GM19035 (cell line): ENCODE data around the gene OBSCN.

Experiments
- ATAC-seq: cut with Tn5 transposase; IDR thresholded peaks from one replicate; pipeline ENCODE4 v1.9.1; 2021; ENCODE audit not compliant: unreplicated experiment

Gene OBSCN

DNA sequence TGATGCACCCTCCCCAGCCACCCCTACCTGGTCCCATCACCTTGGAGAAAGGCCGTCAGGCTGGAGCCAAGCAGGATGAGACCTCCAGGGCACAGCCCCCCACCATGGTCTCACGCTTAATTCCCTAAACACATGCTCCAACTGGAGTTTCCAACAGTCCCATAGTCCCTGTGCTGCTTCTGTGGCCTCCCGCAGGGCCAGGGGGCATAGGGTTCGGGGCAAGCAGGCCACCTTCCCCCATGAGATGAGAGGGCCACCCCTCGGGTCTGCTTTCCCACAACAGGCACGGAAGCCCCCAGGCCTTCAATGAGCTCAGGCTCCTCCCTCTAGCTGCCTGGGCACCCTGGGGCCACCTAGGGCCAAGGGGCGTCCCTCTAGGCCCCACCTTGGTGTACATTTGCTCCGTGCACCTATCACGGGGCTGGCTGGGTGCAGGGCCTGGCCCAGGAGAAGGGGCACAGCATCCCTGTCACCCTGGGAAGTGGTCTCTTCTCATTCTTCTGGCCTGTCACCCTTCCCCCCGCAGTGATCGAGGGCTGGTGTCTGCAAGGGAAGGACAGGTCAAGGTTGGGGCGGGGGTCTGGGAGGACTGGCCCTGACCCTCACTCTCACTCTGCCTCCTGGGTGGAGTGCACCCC is 156.3 kb downstream of the OBSCN start:
- no peak for ATAC-seq

DNA sequence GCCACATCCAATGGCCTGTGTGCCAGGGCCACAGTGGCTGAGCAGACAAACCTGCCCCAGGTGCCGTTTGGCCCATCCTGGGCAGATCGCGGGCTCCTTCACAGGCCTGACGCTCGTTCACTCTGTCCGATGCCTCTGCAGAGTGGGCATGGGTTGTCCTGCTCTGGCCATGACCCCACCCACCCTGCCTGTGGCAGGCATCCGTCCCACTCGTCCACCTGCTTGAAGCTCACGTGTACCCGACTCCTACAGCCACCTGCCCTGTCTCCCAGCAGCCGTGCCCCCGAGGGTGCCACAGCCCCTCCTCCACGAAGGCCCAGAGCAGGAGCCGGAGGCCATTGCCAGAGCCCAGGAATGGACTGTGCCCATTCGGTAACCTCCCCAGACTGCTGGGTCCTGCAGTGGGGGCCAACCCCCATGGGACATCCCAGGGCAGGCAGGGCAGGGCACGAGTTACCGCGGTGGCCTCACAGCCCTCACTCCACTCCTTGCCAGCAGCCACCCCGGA is 156.9 kb downstream of the OBSCN start:
- ATAC-seq: no peak

DNA sequence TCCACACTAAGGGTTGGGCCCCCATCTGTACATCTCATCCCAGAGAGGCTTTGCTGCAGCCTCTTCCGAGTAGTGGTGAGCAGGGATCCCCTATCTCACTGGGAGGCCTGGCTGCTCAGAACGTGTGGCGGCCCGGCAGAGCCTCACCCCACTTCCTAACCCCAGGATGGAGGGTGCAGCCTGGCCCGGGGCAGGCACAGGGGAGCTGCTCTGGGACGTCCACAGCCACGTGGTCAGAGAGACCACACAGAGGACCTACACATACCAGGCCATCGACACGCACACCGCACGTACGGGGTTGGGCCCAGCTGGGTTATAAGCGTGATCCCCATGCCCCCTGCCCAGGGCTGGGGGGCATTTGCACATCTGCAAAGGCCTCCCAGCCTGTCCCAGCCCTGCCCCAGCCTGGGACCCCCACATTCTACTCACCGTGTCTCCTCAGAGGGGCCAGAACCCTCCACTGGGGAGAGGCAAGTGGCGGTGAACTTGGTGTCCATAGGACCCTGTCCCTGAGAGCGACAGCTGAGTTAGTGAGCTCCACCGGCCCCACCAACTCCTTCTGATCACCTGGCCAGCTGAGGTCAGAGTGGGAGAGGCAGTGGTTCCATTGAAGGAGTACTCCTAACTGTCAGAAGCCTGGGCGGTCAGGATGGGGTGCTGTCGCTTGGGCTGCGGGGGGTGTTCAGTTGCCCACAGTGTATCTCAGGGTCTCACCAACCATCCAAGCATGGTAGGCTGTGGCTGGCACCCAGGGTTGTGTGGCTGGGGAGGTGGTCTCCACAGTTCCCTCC is 157.6 kb downstream of the OBSCN start:
- no peak for ATAC-seq

DNA sequence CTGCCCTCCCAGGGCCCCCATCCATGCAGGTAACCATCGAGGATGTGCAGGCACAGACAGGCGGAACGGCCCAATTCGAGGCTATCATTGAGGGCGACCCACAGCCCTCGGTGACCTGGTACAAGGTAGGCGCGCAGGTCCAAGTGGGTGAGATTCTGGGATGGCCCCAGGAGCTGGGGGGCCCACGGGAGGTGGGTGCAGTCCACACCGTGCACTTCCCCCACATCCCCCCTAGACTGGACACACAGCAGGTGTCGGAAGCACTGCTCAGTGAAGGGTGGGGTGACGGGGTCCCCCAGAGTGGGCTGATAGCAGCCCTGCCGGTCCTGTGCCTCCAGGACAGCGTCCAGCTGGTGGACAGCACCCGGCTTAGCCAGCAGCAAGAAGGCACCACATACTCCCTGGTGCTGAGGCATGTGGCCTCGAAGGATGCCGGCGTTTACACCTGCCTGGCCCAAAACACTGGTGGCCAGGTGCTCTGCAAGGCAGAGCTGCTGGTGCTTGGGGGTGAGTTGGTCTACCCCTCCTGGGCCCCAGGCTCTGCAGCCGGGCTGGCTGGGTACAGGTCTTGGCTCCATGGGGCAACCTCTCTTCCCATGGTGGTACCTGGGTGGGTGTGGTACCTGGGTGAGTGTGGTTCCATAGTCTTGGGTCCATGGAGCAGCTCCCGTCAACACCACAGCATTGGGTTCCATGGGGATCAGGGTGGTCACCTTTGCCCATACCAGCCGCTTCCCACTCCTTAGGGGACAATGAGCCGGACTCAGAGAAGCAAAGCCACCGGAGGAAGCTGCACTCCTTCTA is 158.4 kb downstream of the OBSCN start:
- ATAC-seq: no peak

DNA sequence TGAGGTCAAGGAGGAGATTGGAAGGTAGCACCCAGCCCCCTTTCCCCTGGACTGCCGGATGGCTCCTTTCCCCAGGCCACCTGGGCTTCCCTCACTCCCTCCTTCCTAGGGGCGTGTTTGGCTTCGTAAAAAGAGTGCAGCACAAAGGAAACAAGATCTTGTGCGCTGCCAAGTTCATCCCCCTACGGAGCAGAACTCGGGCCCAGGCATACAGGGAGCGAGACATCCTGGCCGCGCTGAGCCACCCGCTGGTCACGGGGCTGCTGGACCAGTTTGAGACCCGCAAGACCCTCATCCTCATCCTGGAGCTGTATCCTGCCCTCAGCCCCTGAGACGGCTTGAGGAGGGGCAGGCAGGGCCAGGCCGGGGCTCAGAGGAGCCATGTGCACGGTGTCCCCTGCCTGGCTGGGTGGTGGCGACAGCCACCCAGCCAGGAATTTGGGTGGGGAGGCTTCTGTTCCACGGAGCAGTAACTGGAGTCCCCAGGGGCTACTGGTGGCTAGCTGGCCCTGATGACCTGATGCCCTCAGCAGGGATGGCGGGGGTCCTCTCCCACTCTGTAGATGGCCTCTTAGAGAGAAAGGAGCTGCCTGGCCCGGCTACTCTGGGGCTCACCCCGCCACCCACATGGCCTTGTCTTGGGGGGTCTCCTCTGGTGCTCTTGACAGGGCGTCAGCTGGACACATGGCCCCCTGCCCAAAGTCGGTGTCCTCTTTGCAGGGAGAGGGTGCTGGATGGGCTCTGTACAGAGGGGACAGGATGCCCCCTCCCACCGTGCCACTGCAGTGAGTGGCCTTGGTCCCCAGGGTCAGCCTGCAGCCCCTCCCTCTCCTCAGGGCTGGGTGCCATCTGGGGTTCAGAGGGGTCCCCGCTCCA is 159.3 kb downstream of the OBSCN start:
- ATAC-seq: no peak

DNA sequence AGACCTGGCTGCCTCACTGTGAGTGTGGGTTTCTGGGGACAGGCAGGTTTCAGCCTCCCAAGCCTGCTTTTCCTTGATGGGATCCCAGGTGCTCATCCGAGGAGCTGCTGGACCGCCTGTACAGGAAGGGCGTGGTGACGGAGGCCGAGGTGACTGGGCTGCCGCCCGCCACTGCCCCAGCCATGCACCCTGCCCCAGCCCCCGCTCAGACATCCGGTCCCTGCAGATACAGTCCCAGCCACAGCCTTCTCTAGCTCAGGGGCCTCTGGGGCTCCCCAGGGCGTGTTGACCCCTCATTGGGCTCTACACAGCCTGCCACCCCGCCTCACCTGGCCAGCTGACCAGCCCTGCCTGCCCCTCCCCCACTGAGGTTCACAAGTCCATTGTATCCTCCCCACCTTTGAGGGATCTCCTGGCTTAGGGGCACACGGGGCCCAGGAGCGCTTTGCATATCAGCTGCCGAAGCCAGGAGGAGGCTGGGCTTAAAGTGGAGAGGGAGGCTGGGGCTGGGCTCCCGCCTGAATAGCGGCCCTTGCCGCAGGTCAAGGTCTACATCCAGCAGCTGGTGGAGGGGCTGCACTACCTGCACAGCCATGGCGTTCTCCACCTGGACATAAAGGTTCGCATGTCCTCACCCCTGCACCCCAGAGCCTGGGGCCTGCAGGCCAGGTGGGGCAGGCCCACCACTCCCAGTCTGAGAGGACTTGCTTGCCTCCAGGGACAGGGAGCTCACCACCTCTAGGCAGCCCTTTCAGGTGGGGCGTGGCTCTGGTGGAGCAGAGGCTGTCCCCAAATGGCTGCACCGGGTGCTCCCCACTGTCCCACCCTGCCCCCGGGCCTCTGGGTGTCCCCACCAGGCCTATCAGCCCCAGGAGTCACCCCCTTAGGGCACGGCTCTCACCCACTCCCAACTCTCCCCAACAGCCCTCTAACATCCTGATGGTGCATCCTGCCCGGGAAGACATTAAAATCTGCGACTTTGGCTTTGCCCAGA is 160.3 kb downstream of the OBSCN start:
- no peak for ATAC-seq

DNA sequence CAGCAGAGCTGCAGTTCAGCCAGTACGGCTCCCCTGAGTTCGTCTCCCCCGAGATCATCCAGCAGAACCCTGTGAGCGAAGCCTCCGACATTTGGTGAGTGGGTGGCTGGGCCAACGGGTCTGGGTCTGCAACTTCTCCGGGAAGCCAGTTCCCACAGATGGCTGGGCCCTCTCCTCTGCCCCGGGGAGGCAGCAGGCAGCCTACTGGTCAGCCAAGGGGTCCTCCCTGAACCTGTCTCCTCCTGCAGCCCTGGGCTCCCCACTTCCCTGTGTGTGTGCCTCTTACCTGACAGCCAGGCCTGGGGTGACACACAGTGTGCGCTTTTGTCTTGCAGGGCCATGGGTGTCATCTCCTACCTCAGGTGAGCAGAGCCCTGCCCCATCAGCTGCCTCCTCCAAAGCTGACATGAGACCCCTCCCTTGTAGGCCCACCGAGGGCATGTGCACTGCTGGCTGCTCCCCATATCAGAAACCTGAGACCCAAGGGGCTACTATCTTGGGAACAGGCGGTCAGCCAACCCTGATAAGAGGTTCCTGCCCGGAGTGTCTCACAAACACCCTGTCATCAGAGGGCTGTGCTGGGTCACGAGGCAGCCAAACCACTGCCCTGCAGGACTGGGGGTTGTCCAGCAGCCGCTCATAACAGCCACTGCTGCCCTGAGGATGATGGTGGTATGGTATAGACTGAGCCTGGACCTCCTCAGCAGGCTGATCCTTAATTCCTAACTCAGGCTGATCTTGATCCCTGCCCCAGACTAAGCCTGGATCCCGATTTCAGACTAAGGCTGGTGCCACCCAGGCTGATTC is 161.2 kb downstream of the OBSCN start:
- ATAC-seq: no peak

DNA sequence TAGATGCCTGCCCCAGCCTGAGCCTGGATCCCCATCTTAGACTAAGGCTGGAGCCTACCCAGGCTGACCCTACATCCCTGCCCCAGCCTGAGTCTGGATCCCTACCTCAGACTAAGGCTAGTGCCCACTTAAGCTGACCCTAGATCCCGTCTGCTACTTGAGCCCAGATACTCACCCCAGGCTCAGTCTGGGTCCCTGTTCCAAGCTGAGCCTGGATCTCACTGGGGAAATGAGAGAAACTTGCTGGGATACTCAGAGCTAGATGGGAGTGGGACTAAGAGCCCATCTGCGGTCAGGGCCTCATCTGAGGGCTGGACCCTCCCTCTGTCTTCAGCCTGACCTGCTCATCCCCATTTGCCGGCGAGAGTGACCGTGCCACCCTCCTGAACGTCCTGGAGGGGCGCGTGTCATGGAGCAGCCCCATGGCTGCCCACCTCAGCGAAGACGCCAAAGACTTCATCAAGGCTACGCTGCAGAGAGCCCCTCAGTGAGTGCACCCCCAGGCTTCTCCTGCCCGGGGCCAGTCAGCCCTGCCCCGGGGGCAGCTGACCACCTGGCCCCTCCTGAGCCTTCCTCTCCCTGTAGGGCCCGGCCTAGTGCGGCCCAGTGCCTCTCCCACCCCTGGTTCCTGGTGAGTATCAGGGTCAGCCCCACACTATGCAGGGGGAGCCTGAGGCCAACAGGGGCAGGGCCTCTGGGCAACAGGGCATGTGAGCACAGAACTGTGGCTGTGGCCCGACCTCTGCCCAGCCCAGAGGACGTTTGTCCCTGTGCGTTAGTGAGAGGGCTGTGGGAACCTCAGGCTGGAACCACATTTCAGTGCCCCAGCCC is 162.0 kb downstream of the OBSCN start:
- no peak for ATAC-seq

DNA sequence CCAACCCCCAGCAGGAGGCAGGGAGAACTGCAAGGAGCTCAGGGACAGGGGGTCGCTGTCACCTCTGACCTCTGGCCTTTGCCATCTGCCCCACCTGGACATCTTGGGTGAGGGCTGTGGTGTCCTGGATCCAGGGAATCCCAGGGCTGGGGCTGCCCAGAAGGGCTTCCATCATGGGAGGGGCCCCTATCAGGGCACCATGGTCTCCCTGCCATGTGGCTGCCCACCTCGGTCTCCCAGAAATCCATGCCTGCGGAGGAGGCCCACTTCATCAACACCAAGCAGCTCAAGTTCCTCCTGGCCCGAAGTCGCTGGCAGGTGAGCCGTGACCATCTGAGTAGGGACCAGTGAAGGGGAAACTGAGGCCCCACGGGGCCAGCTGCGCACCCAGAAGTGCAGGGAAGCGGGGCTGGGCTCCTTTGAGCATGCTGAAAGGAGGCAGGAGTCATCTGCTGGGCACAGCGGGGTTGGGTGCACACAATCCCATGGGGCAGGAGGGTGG is 162.6 kb downstream of the OBSCN start:
- ATAC-seq: no peak

DNA sequence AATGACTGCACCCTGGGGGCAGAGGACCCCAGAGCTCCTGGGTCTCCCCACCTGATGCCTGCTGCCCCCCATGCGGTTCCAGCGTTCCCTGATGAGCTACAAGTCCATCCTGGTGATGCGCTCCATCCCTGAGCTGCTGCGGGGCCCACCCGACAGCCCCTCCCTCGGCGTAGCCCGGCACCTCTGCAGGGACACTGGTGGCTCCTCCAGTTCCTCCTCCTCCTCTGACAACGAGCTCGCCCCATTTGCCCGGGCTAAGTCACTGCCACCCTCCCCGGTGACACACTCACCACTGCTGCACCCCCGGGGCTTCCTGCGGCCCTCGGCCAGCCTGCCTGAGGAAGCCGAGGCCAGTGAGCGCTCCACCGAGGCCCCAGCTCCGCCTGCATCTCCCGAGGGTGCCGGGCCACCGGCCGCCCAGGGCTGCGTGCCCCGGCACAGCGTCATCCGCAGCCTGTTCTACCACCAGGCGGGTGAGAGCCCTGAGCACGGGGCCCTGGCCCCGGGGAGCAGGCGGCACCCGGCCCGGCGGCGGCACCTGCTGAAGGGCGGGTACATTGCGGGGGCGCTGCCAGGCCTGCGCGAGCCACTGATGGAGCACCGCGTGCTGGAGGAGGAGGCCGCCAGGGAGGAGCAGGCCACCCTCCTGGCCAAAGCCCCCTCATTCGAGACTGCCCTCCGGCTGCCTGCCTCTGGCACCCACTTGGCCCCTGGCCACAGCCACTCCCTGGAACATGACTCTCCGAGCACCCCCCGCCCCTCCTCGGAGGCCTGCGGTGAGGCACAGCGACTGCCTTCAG is 163.3 kb downstream of the OBSCN start:
- ATAC-seq: no peak

DNA sequence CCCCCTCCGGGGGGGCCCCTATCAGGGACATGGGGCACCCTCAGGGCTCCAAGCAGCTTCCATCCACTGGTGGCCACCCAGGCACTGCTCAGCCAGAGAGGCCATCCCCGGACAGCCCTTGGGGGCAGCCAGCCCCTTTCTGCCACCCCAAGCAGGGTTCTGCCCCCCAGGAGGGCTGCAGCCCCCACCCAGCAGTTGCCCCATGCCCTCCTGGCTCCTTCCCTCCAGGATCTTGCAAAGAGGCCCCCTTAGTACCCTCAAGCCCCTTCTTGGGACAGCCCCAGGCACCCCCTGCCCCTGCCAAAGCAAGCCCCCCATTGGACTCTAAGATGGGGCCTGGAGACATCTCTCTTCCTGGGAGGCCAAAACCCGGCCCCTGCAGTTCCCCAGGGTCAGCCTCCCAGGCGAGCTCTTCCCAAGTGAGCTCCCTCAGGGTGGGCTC is 163.9 kb downstream of the OBSCN start:
- no peak for ATAC-seq

DNA sequence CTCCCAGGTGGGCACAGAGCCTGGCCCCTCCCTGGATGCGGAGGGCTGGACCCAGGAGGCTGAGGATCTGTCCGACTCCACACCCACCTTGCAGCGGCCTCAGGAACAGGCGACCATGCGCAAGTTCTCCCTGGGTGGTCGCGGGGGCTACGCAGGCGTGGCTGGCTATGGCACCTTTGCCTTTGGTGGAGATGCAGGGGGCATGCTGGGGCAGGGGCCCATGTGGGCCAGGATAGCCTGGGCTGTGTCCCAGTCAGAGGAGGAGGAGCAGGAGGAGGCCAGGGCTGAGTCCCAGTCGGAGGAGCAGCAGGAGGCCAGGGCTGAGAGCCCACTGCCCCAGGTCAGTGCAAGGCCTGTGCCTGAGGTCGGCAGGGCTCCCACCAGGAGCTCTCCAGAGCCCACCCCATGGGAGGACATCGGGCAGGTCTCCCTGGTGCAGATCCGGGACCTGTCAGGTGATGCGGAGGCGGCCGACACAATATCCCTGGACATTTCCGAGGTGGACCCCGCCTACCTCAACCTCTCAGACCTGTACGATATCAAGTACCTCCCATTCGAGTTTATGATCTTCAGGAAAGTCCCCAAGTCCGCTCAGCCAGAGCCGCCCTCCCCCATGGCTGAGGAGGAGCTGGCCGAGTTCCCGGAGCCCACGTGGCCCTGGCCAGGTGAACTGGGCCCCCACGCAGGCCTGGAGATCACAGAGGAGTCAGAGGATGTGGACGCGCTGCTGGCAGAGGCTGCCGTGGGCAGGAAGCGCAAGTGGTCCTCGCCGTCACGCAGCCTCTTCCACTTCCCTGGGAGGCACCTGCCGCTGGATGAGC is 164.5 kb downstream of the OBSCN start:
- ATAC-seq: no peak

DNA sequence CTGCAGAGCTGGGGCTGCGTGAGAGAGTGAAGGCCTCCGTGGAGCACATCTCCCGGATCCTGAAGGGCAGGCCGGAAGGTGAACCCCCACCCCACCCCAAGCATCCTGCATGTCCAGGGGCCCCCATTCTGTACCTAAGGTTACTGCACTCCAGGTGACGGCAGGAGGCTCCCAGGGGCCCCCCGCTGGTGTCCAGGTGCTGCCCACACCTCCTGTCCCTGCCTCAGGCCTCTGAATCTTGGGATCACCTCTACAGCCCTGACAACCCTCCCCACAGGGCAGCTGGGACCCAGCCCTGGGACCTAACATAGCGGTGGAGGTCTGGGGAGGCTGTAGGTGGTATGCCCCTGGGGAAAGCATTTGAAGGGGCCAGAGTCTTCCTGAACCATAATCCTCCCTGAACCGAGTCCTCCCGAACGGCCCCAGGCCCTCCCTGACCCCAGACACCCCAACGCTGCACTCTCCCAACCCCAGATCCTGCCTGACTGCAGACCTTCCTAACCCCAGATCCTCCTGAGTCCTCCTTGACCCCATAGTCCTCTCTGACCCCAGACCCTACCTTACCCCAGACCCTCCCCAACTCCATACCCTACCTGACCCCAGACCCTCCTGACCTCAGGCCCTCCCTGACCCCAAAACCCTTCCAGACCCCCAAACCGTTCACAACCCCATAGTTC is 165.3 kb downstream of the OBSCN start:
- no peak for ATAC-seq

DNA sequence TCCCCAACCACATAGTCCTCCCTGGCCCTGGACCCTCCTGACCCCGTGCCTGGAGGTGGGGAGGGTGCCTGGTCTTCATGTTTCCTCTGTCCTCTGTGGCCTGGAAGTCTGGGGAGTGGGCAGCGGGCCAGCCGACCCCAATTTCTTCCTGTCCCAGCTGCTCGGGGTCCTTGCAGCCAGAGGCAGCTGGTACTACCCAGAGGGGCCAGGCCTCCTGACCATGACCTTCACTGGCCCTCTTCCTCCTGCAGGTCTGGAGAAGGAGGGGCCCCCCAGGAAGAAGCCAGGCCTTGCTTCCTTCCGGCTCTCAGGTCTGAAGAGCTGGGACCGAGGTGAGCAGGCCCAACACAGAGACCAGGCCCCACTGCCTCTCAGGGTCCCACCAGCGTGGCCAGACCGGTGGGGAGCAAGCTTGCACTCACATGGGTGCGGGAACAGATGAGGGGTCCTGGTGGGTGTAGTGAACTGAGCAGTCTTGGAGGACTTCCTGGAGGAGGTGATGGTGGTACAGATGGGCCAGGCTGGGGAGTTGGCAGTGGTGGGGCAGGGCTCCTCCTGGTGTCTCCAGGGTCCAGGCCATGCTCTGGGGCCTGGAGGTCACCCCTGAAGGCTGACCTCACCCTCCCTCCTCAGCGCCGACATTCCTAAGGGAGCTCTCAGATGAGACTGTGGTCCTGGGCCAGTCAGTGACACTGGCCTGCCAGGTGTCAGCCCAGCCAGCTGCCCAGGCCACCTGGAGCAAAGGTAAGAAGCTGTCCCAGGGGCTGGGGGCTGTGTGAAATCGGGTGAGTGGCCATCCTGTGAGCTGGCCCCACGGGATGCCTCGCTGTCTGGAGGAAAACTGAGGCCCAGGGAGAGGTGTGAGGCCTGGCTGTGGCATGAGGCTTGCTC is 166.1 kb downstream of the OBSCN start:
- no peak for ATAC-seq
